Medulla oblongata (tissue), 1 donor: ENCODE measurements around the gene WBP1.
"Not testable (repeated sequence)": the region's sequence is repeated elsewhere in the genome, so short reads cannot be mapped to it uniquely, and the experiment has no call there.

Experiments used
- DNase-seq: peaks from one replicate; pipeline ENCODE4 v3.0.0-alpha.2; 2015; ENCODE audit errors: extremely low spot score

The WBP1 gene

DNA sequence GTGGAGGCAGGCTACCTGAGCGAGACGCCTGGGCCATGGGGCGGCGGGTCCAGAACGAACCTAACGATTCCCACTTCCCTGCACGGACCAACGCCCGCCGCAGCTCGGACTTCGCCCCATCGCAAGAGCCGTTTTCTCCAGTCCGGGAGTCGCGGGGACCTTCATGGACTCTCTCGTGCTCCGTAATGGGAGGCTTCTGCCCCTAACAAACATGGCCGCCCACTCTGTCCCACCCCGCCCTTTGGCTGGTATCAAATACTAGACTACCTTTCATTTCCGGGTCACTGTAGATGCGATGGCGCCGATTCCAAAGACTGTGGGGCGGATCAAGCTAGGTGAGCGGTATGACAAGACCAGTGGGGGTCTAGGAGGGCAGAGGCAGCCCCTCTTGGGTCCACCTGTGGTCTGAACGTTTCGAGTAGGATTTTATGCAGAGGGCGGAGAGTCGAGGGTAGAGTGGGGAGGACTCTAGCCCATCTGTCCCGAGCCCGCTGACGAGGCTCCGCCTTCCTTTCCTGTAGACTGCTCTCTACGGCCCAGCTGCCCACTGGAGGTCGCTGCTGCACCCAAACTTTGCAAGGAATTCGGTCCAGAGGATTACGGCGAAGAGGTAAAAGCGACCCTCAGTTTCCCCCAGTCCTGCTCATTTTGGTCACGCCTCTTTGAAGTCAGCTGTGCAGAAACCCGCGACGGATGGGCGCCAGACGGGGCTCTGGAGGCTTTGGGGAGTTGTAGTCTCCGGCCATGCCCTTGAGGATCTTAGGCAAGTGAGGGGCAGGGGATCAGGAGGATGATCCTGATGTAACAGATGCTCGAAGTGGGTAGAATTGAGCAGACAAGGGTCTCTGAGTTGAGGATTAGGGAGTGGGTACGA, 24.8 kb downstream of the WBP1 start, which contains the start of the genes CCDC142 and TTC31:
TSS of gene CCDC142 (minus strand) at position 198 of the 874 bp plus-strand sequence. CDS start at position 37, 161 bp downstream.
TSS of gene TTC31 (plus strand) at position 281 of the 874 bp plus-strand sequence. CDS start at position 296, 15 bp downstream.
- DNase-seq: peak; percentile 98

DNA sequence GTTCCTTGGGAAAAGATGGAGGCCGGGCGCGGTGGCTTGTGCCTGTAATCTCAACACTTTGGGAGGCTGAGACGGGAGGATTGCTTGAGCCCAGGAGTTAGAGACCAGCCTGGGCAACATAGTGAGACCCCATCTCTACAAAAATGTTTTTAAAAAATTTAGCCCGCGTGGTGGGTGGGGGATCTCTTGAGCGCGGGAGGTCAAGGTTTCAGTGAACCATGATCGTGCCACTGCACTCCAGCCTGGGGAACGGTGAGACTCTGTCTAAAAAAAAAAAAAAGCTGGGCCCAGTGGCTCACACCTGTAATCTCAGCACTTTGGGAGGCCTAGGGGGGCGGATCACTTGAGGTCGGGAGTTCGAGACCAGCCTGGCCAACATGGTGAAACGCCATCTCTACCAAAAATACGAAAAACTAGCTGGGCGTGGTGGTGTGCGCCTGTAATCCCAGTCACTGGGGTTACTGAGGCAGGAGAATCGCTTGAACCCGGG, 25.5 kb downstream of the WBP1 start:
- DNase-seq: not testable (repeated sequence)

DNA sequence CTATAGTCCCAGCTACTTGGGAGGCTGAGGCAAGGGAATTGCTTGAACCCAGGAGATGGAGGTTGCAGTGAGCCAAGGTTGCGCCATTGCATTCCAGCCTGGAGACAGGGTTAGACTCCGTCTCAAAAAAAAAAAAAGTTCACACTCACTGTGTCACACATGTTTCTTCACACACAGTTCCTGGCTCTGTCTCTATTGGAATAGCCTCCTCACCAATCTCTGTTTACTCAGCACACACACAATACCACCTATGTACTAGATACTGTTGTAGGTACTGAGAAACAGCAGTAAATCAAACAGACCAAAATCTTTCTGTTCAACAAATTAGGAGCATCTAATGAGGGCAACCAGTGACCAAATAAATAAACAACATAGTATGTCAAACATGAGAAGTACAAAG, 27.9 kb downstream of the WBP1 start:
- DNase-seq: no peak

DNA sequence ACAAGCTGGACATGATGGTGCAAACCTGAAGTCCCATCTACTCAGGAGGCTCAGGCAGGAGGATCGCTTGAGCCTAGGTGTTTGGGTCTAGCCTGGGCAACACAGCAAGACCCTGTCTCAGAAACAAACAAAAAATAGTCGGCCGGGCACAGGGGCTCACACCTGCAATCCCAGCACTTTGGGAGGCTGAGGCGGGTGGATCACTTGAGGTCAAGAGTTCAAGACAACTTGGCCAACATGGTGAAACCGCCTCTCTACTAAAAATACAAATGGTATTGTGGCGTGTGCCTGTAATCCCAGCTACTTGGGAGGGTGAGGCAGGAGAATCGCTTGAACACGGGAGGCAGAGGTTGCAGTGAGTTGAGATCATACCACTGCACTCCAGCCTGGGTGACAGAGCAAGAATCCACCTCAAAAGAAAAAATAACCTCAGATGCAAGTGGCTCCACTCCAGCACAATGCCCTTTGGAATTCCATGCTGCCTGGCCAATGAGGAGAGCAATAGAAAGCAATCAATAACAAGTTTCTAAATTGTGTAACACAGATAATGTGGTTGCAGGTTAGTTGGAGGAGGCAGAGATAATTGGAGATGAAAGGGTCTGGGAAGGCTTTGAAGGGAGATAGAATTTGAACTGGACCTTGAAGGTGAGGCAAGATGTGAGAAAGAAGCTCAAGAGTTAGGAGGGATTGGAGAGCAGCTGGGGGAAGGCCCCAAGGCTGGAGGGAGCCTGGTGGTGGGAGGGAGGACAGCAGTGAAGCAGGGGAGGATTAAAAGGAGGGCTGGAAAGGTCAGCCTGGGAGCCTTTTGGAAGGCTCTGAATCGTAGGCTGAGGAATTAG, 30.6 kb downstream of the WBP1 start:
- DNase-seq: no peak

DNA sequence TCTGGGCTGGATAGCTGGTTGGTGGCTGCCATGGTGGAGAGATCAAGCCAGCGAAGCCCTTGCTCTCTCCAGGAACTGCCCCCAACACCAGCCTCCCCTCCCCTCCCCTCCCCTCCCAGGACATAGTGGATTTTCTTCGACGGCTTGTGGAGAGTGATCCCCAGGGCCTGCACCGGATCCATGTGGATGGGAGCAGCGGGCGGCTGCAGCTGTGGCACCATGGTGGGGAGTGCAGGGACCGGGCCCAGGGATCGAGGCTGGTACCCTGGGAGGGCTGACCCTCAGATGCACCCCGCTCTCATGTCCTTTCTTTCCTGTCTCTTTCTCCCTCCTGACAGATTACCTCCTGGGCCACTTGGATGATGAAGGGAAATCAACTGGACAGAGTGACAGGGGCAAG, 31.7 kb downstream of the WBP1 start:
- DNase-seq: no peak

DNA sequence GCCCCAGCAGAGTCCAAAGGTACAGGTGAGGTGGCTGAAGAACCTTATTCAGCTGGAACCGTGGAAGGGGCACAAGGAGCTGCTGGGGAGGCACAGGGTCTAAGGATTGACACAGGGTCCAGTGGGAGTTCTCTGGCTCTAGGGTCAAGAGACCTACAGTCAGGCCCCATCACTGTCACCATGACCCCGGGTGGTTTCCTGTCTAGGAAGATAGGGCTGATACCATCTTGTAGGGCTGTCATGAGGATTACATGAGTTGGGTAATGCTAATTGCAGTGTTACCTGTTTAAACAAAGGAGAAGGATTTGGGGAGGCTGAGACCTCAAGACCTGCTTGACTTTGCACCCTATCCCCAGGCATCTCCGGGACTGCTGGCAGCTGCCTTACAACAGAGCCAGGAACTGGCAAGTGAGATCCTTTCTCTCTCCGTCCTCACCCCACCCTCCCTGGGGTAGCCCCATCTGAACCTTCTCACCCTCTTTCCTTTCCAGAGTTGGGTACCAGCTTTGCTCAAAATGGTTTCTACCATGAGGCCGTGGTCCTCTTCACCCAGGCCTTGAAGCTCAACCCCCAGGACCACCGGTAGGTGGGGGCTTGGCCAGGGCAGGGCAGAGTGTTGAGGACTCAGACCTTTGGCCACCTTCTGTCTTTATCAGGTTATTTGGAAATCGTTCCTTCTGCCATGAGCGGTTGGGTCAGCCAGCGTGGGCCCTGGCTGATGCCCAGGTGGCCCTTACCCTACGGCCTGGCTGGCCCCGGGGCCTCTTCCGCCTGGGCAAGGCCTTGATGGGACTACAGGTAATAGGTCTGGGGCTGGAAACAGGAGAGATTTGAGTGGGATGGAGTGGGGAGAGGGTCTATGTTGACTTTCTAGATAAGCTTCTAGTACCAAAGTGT, 33.7 kb downstream of the WBP1 start:
- DNase-seq: no peak

DNA sequence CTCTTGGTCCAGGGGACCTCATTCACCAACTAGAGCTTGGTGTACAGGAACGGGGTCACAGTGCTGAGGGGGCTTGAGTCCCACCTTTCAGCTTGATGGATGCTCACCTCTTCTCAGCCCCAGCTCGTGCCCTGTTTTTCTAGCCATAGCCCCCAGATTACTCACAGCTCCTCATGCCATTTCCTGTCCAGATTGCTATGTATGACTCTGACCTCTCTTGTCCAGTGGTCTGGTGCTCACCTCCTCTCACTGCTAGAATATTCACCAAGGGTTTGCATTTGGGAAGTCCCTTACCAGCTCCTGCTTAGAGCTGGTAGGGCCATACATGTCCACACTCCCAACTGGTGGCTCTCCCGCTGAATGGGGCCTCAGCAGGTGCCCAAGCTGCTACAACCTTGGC, 35.3 kb downstream of the WBP1 start:
- DNase-seq: no peak

DNA sequence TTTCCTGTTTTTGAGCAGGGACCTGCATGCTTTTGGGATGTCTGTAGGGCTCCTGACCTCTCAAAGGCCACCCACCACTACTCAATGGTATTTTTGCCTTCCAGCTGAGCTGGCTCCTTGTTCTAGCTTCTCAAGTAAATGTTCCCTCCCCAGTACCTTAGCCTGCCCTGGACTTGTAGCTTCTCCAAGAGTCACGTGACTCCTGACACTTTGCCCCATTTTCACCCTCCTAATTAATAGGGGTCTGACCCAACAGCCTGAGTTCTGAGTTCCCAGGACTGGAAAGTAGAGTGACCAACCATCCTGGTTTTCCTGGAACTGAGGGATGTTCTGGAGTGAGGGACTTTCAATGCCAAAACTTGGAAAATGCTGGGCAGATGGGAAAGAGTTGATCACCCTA, 37.2 kb downstream of the WBP1 start:
- no peak for DNase-seq

DNA sequence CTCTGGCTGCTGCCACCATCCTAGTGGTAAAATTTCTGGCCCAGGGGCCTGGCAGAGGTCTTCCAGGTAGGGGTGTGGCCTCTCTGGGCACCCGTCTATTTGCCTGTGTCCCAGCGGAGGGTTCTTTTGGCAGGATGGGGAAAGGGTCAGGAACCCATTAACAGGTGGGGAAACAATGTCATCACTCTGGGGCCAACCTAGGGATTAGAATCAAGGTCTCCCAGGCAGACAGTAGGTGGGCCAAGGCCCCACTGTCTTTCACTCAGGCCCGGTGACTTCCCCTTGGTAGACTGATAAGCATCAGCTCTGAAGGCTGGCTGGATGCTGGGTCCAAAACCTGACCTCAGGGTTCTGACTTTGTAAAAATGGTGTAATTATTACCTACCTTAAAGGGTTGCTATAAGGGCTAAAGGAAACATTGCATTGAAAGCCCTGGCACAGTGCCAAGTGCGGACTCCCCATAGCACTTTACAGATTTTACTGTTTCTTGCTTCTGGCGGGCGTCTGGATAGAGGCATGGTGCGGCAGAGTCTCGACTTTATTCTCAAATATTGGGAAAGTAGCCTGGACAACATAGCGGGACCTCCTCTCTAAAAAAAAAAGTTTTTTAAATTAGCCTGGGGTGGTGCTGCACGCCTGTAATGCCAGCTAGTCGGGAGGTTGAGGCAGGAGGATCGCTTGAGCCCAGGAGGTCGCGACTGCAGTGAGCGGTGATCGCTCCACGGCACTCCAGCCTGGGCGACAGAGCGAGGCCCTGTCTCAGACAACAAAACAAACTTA, 38.9 kb downstream of the WBP1 start:
- DNase-seq: no peak

DNA sequence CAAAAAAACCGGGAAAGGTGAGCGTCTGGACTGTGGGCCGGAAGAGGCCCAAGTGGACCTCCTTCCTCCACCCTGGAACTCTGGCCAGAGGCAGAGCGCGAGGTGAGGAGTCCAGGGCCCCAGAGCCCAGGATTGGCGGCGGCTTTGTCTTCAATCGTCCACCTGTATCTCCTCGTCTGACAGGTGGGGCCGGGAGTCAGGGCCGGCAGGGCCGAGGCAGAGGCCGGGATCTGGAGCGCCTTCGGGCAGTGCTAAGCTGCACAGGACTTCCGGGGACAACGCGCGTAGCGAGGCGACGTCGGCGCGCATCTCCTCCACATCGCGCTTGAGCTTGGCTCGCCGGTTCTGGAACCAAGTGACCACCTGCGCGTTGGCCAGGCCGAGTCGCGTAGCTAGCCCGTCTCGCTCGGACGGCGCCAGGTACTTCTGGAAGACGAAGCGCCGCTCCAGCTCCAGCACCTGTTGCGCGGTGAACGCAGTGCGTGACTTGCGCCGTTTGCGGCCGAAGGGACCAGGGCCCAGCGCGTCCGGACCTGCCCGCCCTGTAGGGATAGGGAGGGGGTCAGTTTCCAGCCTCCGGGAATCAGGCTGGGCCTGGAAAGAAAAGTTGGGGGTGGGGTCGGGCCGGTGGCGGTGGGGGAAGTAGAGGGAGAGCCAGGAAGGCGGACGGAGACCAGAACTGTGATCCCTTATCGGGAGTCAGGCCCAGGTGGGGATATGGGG, 39.7 kb downstream of the WBP1 start:
- DNase-seq: no peak

DNA sequence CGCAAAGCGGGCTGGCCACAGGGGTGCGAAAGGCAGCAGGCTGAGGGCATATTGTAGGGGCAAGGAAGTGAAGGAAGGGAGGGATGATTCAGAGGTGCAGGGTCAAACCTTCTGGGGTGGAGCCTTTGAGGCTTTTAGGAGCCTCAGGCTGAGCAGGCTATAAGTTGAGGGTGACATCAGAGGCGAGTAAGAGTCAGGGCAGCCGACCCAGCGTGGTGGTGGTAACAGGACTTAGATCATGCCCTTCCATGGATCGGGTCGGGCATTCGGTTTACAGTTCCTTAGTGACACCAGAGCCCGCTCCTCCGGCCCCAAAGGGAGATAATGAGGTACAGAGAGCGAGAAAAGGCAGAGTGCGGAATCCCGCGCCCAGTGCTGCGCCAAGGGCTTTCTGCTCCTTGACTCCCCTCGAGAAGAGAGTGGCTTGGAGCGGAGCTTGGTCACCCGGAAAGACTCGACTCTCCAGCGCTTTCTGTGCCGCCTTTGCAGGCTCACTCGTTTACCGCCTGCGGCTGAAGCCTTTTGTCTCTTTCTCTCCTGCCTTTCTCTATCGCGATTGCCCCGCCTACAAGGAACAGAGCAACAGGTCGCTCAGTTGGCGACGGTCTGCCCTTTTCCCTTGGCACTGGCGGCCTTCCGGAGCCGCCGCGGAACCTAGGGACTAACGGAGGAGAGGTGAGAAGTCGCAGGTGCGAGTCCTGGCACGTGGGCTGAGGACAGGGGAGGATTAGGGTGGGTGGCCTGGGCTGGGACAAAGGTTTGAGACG, 40.4 kb downstream of the WBP1 start:
- DNase-seq: no peak

DNA sequence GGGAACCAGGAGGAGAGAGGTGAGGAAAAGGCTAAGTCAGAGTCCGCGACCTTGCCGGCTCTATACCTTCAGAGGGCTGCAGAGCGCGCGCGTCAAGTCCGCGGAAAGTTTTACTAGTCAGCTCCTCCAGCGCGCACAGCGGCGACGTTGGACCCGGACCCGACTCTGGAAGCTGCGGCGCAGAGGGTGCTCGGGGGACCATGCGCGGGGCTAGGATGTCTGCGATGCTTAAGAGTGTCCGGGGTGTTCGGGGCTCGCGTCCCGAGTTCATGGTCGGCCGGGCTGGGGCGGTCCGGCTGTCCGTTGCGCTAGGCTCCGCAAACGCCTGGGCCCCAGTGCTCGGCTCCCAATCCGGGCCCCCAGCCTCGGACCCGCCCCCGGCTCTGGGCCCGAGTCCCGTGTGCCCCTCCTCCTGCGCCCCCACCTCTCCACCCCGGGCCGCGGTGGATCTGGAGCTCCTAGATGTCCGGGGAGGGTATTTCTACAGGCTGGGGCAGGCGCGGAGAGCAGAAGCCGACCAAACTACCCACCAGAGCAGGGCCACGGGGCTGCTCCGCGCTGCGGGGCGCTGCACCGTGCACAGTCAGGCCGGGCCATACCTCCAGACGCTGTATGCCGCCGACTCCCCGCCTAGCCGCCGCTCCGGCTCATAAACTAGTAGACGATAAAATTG, 41.2 kb downstream of the WBP1 start, which contains the start of gene LBX2:
TSS of gene LBX2 (minus strand) at position 337 of the 673 bp plus-strand sequence. CDS start at position 271, 66 bp downstream.
- DNase-seq: no peak

DNA sequence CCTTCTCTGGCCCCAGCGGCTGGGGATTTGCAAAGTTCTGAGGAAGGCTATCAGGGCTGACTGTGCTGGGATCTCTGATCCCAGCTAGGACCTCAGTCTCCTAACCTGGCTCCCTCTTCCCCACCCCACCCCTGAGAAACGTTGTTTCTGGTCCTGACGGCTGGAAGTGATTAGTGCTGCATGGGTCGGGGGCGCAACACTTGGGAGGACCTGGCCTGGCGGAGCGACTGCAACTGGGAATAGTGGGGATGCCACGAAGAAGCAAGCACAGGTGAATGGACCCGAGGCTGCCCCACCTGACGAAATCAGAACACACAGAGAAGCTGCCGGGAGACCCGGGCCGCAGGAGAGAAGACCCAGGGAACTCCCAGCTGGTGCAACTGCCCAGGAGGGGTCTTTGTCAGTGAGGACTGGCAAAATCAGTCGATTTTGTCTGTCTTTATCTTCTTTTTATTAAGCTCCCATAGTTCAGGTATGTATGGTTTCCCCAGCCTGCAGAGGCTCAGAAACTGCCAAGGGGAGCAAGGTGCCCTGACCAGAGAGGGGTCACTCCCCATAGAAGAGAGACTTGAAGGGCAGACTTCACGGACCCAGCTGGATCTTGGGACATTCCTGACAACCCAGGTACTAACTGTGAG, 41.8 kb downstream of the WBP1 start:
- no peak for DNase-seq

DNA sequence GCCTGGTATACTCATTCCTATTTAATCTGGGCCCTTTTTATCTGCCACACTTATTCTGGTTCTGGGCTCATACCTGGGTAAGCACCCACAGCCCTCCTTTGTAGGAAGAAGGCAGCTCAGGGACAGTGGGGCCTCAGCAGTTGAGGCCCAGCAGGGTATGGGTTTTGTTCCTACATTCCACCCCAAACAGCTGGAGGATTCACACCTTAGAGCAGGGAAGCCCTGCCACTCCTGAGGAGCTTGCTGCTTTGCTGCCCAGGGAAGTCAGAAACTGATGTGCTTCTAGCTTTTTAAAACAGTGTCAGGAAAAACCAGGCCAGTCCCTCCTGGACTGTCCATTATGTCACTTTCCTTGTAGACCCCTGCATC, 42.3 kb downstream of the WBP1 start:
- no peak for DNase-seq

DNA sequence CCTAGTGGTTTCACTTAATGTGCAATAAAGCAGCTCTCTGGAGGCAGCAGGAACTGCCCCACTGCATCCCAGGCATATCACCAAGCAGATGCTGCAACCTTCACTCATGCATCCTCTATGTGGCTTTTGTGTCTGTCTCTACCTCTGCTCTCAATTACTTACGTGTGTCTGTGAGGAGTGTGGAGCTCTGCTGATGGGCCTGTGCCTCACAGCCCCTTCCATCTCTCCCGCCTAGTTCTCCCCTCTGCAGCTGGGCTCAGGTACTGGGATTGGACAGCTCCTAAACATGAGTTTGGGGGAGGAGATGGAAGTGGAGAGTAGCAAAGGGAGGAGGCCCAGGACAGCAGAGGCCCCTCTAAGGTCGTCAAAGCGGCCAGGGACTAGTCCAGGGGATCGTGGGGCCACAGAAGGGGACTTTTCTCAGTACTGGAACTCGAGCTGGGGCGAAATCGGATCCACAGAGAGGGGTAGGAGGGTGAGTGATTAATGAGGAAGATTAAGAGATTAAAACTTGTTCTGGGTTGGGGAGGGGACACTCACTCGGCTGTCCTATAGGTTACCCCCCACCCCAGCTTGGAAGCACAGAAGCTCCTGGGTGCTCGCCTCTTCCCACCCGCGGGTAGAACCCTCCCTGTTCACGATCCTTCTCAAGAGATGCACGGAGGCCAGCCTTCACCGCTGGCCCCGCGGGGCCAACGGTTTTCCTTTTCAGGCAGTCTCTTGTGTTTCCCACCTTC, 43.3 kb downstream of the WBP1 start:
- DNase-seq: no peak

DNA sequence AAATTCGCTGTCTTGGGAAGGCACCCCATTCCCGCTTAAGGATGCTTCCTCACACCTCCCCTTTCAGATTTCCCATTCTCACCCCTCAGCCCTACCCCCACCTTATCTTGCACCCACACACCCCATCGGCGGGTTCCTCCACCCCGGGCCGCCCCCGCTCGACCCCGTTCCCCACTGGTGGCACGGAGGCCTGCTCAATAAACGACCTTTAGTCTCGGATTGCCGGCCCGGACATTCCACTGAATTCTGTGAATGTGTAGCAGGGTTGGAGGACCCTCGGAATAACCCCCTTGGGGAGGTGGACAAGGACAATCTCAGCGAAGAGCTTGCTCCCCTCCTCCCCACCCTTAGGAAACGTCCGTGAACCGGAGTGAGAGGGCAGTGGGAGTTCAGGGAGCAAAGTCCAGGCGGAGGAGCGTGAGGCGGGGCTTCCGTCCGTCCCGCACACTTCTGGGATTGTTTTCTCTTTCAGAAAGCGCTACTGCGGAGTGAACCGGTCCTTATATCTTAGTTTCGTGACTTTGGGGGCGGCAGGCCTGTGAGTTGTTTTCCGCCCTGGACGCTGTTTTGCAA, 44.0 kb downstream of the WBP1 start:
- no peak for DNase-seq
